ENCODE measurements around the gene SIRT5. TPM values are rescaled to one million over a fixed set of nuclear protein-coding genes. Genes with fewer than 3 reads are reported as not detected.

The SIRT5 gene
- total RNA-seq, 1 donor from 2014 or later, result 11.0 TPM

GRCh38 chr6:13600036-13600435, 25.6 kb downstream of the SIRT5 start:
- Histone ChIP-seq H3K9me3 (no peaks in the 10 kb centered on the region), H3K4me1 (no peaks in the 10 kb centered on the region), H3K4me3 (no peak overlapping the region), H3K27ac (no peak overlapping the region), H3K27me3 (no peaks in the 10 kb centered on the region), H3K36me3 (peaks cover 74% of the 10 kb centered on the region)
- ATAC-seq (no peak), DNase-seq (no peak)
- intact Hi-C loops (cut with DNase I), result no loop called here
- TF ChIP-seq, protein P1, sequence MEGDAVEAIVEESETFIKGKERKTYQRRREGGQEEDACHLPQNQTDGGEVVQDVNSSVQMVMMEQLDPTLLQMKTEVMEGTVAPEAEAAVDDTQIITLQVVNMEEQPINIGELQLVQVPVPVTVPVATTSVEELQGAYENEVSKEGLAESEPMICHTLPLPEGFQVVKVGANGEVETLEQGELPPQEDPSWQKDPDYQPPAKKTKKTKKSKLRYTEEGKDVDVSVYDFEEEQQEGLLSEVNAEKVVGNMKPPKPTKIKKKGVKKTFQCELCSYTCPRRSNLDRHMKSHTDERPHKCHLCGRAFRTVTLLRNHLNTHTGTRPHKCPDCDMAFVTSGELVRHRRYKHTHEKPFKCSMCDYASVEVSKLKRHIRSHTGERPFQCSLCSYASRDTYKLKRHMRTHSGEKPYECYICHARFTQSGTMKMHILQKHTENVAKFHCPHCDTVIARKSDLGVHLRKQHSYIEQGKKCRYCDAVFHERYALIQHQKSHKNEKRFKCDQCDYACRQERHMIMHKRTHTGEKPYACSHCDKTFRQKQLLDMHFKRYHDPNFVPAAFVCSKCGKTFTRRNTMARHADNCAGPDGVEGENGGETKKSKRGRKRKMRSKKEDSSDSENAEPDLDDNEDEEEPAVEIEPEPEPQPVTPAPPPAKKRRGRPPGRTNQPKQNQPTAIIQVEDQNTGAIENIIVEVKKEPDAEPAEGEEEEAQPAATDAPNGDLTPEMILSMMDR (IDR thresholded peaks at IDR 0.05), result no peak

- Histone ChIP-seq H3K4me3 (no peak overlapping the region), H3K36me3 (peaks cover 44% of the 10 kb centered on the region), H3K4me1 (no peaks in the 10 kb centered on the region), H3K27ac (no peak overlapping the region), H3K9me3 (no peaks in the 10 kb centered on the region), H3K27me3 (no peaks in the 10 kb centered on the region)
- DNase-seq, result no peak
- intact Hi-C loops (cut with DNase I), result no loop called here
- no peak for ATAC-seq
- TF ChIP-seq, protein P1 (IDR thresholded peaks at IDR 0.05), result no peak
These were observed 29.7 kb downstream of the SIRT5 start for GRCh38 chr6:13604135-13604534.

GRCh38 chr6:13604546-13605416, 30.4 kb downstream of the SIRT5 start:
- Histone ChIP-seq H3K27ac (no peak overlapping the region), H3K36me3 (peaks cover 43% of the 10 kb centered on the region), H3K4me1 (no peaks in the 10 kb centered on the region), H3K4me3 (no peak overlapping the region), H3K27me3 (no peaks in the 10 kb centered on the region), H3K9me3 (no peaks in the 10 kb centered on the region)
- DNase-seq (no peak), ATAC-seq (no peak)
- TF ChIP-seq, protein P1 (IDR thresholded peaks at IDR 0.05), result no peak
- intact Hi-C loops (cut with DNase I), result no loop called here

DNA sequence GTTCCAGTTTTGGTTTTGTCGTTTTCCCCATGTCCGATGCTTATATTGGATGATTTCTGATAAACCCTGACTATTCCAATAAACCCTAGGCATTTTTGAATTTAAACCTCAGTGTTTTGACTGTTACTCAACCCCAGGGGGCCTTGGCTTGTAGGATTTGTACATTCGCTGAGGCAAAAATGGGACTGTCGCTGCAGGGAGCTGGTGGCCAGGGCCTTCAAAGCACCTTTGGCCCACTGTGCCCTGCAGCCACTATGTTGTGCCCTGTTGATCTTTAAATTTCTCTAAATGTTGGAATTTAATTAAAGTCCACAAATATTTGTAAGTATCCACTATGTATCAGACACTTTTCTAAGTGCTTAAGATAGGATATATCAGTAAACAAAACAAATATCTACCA, 31.2 kb downstream of the SIRT5 start:
- ATAC-seq, result no peak
- TF ChIP-seq, protein P1 (IDR thresholded peaks at IDR 0.05), result no peak
- Histone ChIP-seq H3K4me3 (no peak overlapping the region), H3K9me3 (no peaks in the 10 kb centered on the region), H3K27ac (no peak overlapping the region), H3K27me3 (no peaks in the 10 kb centered on the region), H3K36me3 (peaks cover 35% of the 10 kb centered on the region), H3K4me1 (no peaks in the 10 kb centered on the region)
- DNase-seq, result no peak
- intact Hi-C loops (cut with DNase I), result no loop called here

DNA sequence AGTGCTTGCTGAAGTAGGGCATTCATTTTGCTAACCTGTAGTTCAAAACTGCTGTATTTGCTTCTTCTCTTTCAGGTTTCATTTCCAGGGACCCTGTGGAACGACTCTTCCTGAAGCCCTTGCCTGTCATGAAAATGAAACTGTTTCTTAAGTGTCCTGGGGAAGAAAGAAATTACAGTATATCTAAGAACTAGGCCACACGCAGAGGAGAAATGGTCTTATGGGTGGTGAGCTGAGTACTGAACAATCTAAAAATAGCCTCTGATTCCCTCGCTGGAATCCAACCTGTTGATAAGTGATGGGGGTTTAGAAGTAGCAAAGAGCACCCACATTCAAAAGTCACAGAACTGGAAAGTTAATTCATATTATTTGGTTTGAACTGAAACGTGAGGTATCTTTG, 37.3 kb downstream of the SIRT5 start:
- H3K4me3 ChIP-seq, result no peak overlapping the region
- intact Hi-C loops (cut with DNase I), result no loop called here
- H3K36me3 ChIP-seq, result peaks cover 2% of the 10 kb centered on the region
- DNase-seq (no peak), ATAC-seq (no peak)
- no peaks in the 10 kb centered on the region for H3K27me3 ChIP-seq
- H3K27ac ChIP-seq, result no peak overlapping the region
- H3K4me1 ChIP-seq, result peaks cover 15% of the 10 kb centered on the region
- no peaks in the 10 kb centered on the region for H3K9me3 ChIP-seq
- TF ChIP-seq, protein P1 (IDR thresholded peaks at IDR 0.05), result no peak
